IMR-90 (cell line): Measurements from ENCODE around the gene SLTM. TPM values are rescaled to one million over a fixed set of nuclear protein-coding genes. Genes with fewer than 3 reads are reported as not detected.

Experiments used
- ATAC-seq: fragments of 200-7000 bp; cut with Tn5 transposase; 2 replicates; pipeline ENCODE4 v1.9.1; 2020; ENCODE audit warnings: low read depth, mild to moderate bottlenecking, moderate library complexity
- BruUV-seq: library from RNA; stranded (reverse); fragments of 400-500 nt; replicated peaks from 2 replicates; lab custom pipeline; 2021; lab: Mats Ljungman, UMichigan
- CTCF ChIA-PET: fragments of 300-600 bp; formaldehyde crosslinking; extraction: SDS; loops from one replicate; lab custom pipeline; 2021; ENCODE audit warnings: antibody characterized with exemption; lab: Yijun Ruan, JAX
- POLR2A ChIA-PET: fragments of 300-600 bp; sonication (Branson Sonifier 250); formaldehyde crosslinking; loops from one replicate; lab custom pipeline; 2022; ENCODE audit warnings: antibody characterized with exemption; ENCODE audit not compliant: unreplicated experiment; lab: Charles Lee
- DNase-seq: peaks from one replicate; pipeline ENCODE4 v3.0.0; 2013
- H2AFZ ChIP-seq: replicated peaks from 2 replicates; pipeline ENCODE3; 2013; ENCODE audit warnings: low read length, mild to moderate bottlenecking; ENCODE audit not compliant: poor library complexity
- H2AK5ac ChIP-seq: 2 replicates; pipeline ENCODE4 v1.6.1; 2013; ENCODE audit warnings: low read depth, low read length, inconsistent platforms
- H2AK9ac ChIP-seq: replicated peaks from 2 replicates; pipeline ENCODE3; 2013; ENCODE audit warnings: mild to moderate bottlenecking, low read depth, low read length, moderate library complexity; ENCODE audit not compliant: poor library complexity
- H2BK120ac ChIP-seq: 2 replicates; pipeline ENCODE4 v1.6.1; 2013; ENCODE audit warnings: low read depth, low read length, inconsistent platforms
- H2BK15ac ChIP-seq: 3 replicates; pipeline ENCODE4 v1.6.1; 2013; ENCODE audit warnings: low read depth, low read length, inconsistent platforms
- H2BK20ac ChIP-seq: 2 replicates; pipeline ENCODE4 v1.6.1; 2013; ENCODE audit warnings: low read depth, mild to moderate bottlenecking, inconsistent platforms, low read length, moderate library complexity
- H2BK5ac ChIP-seq: 2 replicates; pipeline ENCODE4 v1.6.1; 2013; ENCODE audit warnings: mild to moderate bottlenecking, low read depth, low read length, inconsistent platforms; ENCODE audit not compliant: poor library complexity, severe bottlenecking
- H3K14ac ChIP-seq: replicated peaks from 2 replicates; pipeline ENCODE4 v1.6.1; 2013; ENCODE audit warnings: low read depth, low read length, inconsistent platforms
- H3K18ac ChIP-seq: 2 replicates; pipeline ENCODE4 v1.6.1; 2013; ENCODE audit warnings: low read depth, low read length, control low read depth
- H3K23ac ChIP-seq: 2 replicates; pipeline ENCODE4 v1.6.1; 2013; ENCODE audit warnings: low read depth, low read length, inconsistent platforms
- H3K27ac ChIP-seq: 2 replicates; pipeline ENCODE4 v1.5.1; 2013; ENCODE audit warnings: mild to moderate bottlenecking, control low read depth, low read length; ENCODE audit not compliant: insufficient read depth
- H3K27me3 ChIP-seq: 2 replicates; pipeline ENCODE4 v1.6.1; 2013; ENCODE audit warnings: low read length; ENCODE audit not compliant: control insufficient read depth, insufficient read depth
- H3K36me3 ChIP-seq: 2 replicates; pipeline ENCODE4 v1.6.1; 2013; ENCODE audit warnings: low read length, mixed read lengths; ENCODE audit not compliant: control insufficient read depth, insufficient read depth
- H3K4ac ChIP-seq: 2 replicates; pipeline ENCODE4 v1.6.1; 2013; ENCODE audit warnings: low read depth, low read length, inconsistent platforms
- H3K4me1 ChIP-seq: 2 replicates; pipeline ENCODE4 v1.6.1; 2013; ENCODE audit warnings: low read length, mixed read lengths; ENCODE audit not compliant: control insufficient read depth, insufficient read depth
- H3K4me2 ChIP-seq: 2 replicates; pipeline ENCODE4 v1.6.1; 2013; ENCODE audit warnings: low read depth, mild to moderate bottlenecking, control low read depth, low read length, moderate library complexity
- H3K4me3 ChIP-seq: 2 replicates; pipeline ENCODE4 v1.5.1; 2013; ENCODE audit warnings: low read depth, mild to moderate bottlenecking, control low read depth, low read length, moderate library complexity; ENCODE audit not compliant: insufficient read depth
- H3K56ac ChIP-seq: 2 replicates; pipeline ENCODE4 v1.6.1; 2013; ENCODE audit warnings: low read length, inconsistent platforms; ENCODE audit not compliant: insufficient read depth; ENCODE audit errors: extremely low read depth
- H3K79me1 ChIP-seq, 2 experiments: 2 replicates each; pipeline ENCODE4 v1.6.1; 2013; ENCODE audit warnings: low read length in 2 of 2, inconsistent platforms in 1 of 2, low read depth in 1 of 2
- H3K9ac ChIP-seq: 2 replicates; pipeline ENCODE4 v1.6.1; 2013; ENCODE audit warnings: low read depth, low read length, control low read depth
- H3K9me1 ChIP-seq: 2 replicates; pipeline ENCODE4 v1.6.1; 2013; ENCODE audit warnings: low read length, inconsistent platforms; ENCODE audit not compliant: insufficient read depth
- H3K9me3 ChIP-seq: 2 replicates; pipeline ENCODE4 v1.6.1; 2013; ENCODE audit warnings: low read length; ENCODE audit not compliant: control insufficient read depth, insufficient read depth
- H4K20me1 ChIP-seq: 2 replicates; pipeline ENCODE4 v1.6.1; 2013; ENCODE audit warnings: low read length, inconsistent platforms; ENCODE audit not compliant: insufficient read depth
- H4K5ac ChIP-seq: 2 replicates; pipeline ENCODE4 v1.6.1; 2013; ENCODE audit warnings: mild to moderate bottlenecking, low read depth, low read length, control low read depth
- H4K8ac ChIP-seq, 2 experiments: 2 replicates each; pipeline ENCODE4 v1.6.1; 2013; ENCODE audit warnings: low read depth in 2 of 2, low read length in 2 of 2, control low read depth in 1 of 2, inconsistent platforms in 1 of 2
- H4K91ac ChIP-seq: 2 replicates; pipeline ENCODE4 v1.6.1; 2013; ENCODE audit warnings: low read depth, low read length, inconsistent platforms; ENCODE audit not compliant: insufficient read depth
- BHLHE40 ChIP-seq: fragments of 150-350 bp; IDR thresholded peaks from 2 replicates; pipeline ENCODE4 v1.6.1; 2016; ENCODE audit warnings: mild to moderate bottlenecking, low read depth, low read length
- CEBPB ChIP-seq: IDR thresholded peaks from 2 replicates; pipeline ENCODE4 v1.6.1; 2012; ENCODE audit warnings: low read depth, low read length, improper control_type of control experiment
- CTCF ChIP-seq: conservative IDR thresholded peaks from 2 replicates; pipeline ENCODE4 v1.5.1; 2012; ENCODE audit warnings: mild to moderate bottlenecking, low read depth, low read length, improper control_type of control experiment
- ELK1 ChIP-seq: fragments of 150-350 bp; IDR thresholded peaks from 2 replicates; pipeline ENCODE4 v1.6.1; 2016; ENCODE audit warnings: low read depth, mild to moderate bottlenecking, low read length, moderate library complexity, borderline replicate concordance
- FOS ChIP-seq: fragments of 150-350 bp; IDR thresholded peaks from 2 replicates; pipeline ENCODE4 v1.6.1; 2016; ENCODE audit warnings: low read depth, low read length
- MAFK ChIP-seq: IDR thresholded peaks from 2 replicates; pipeline ENCODE4 v1.6.1; 2012; ENCODE audit warnings: low read depth, low read length, improper control_type of control experiment
- MAZ ChIP-seq: IDR thresholded peaks from 2 replicates; pipeline ENCODE4 v1.6.1; 2012; ENCODE audit warnings: low read depth, mild to moderate bottlenecking, low read length, improper control_type of control experiment, moderate library complexity, borderline replicate concordance
- NFE2L2 ChIP-seq: fragments of 150-350 bp; IDR thresholded peaks from 2 replicates; pipeline ENCODE4 v1.6.1; 2016; ENCODE audit warnings: low read depth, mild to moderate bottlenecking, low read length
- POLR2A ChIP-seq: IDR thresholded peaks from 2 replicates; pipeline ENCODE4 v1.6.1; 2012; ENCODE audit warnings: mild to moderate bottlenecking, low read depth, low read length
- RCOR1 ChIP-seq: IDR thresholded peaks from 2 replicates; pipeline ENCODE4 v1.6.1; 2012; ENCODE audit warnings: mild to moderate bottlenecking, low read length, improper control_type of control experiment; ENCODE audit not compliant: insufficient replicate concordance
- RFX5 ChIP-seq: IDR thresholded peaks from 2 replicates; pipeline ENCODE4 v1.8.0; 2012; ENCODE audit warnings: low read depth, mild to moderate bottlenecking, low read length, moderate library complexity
- USF2 ChIP-seq: fragments of 150-350 bp; IDR thresholded peaks from 2 replicates; pipeline ENCODE4 v1.6.1; 2017; ENCODE audit warnings: mild to moderate bottlenecking, antibody characterized with exemption, low read length, low read depth
- WGBS, 2 experiments: methylation state at CpG; one replicate each; pipeline versions ENCODE4 v1.1.5 to v1.1.7; 2013; ENCODE audit warnings: missing lambda C conversion rate in 2 of 2; ENCODE audit not compliant: insufficient read length in 1 of 2; ENCODE audit errors: extremely low coverage in 2 of 2; 5-methylcytosine and 5-hydroxymethylcytosine counted together
- dilution Hi-C: fragments of 300-500 bp; cut with HindIII; formaldehyde crosslinking; loops from one replicate; pipeline ENCODE4 v1.14.3; 2018; ENCODE audit warnings: low sequenced_read_pairs; ENCODE audit not compliant: unreplicated experiment
- in situ Hi-C: fragments of 300-500 bp; cut with MboI; formaldehyde crosslinking; loops from 3 replicates; pipeline ENCODE4 v1.14.3; 2019; ENCODE audit warnings: low sequenced_read_pairs, inconsistent platforms, mixed read lengths
- intact Hi-C: fragments of 100-400 bp; cut with micrococcal nuclease; formaldehyde crosslinking; loops from 2 replicates; pipeline ENCODE4 v1.10.0; 2022
- polyA plus RNA-seq, 3 experiments: library from polyadenylated mRNA; depleted of rRNA; stranded (reverse); fragments of >200 nt; gene quantifications; 2 replicates each; pipeline ENCODE4 v1.2.3, GENCODE V29; 2012; ENCODE audit warnings: low replicate concordance in 1 of 3
- total RNA-seq: library from RNA; depleted of rRNA; stranded (reverse); fragments of >200 nt; gene quantifications from 2 replicates; pipeline ENCODE4 v1.2.3, GENCODE V29; 2012

The SLTM gene
- total and polyA plus RNA-seq, 2 of the 4 experiments (the other 2 are of a cell fraction): 36.0 to 57.6 TPM

- POLR2A ChIA-PET: no interaction called here
- in situ Hi-C loops (no loop called here), dilution Hi-C loops (no loop called here), intact Hi-C loops (no loop called here)
- CTCF ChIA-PET: no interaction called here
- H3K9me1 ChIP-seq: no peaks in the 10 kb centered on the region; the same call in 1 of the 2 replicates
- H3K4me3 ChIP-seq: no peak overlapping the region
- H3K36me3 ChIP-seq: no peaks in the 10 kb centered on the region
- no peaks in the 10 kb centered on the region for H3K79me1 ChIP-seq
- no peaks in the 10 kb centered on the region for H3K27me3 ChIP-seq
- no peak overlapping the region for H2BK15ac ChIP-seq
- BruUV-seq: no TSS peak
- no peak overlapping the region for H2AK5ac ChIP-seq
- no peaks in the 10 kb centered on the region; the same call in 1 of the 2 replicates for H3K4me1 ChIP-seq
- H4K20me1 ChIP-seq: no peaks in the 10 kb centered on the region
- no peak overlapping the region for H4K91ac ChIP-seq
- no peak overlapping the region for H3K4ac ChIP-seq
- no peak overlapping the region for H3K18ac ChIP-seq
- H4K8ac ChIP-seq: no peak overlapping the region
- TF ChIP-seq BHLHE40 (no peak), POLR2A (no peak), RCOR1 (no peak), CTCF (no peak), CEBPB (no peak), FOS (no peak), NFE2L2 (no peak), MAZ (no peak), ELK1 (no peak), RFX5 (no peak), MAFK (no peak), USF2 (no peak)
- no peak overlapping the region for H3K4me2 ChIP-seq
- no peak overlapping the region for H3K9ac ChIP-seq
- ATAC-seq: no peak
- H4K5ac ChIP-seq: no peak overlapping the region
- H2BK120ac ChIP-seq: no peak overlapping the region
- no peak overlapping the region for H3K23ac ChIP-seq
- no peak overlapping the region for H3K56ac ChIP-seq
- H3K14ac ChIP-seq: no peak overlapping the region
- H2BK20ac ChIP-seq: no peak overlapping the region
- H2AK9ac ChIP-seq: no peak overlapping the region
- peaks cover 3% of the 10 kb centered on the region; the same call in 1 of the 2 replicates for H3K9me3 ChIP-seq
- DNase-seq: no peak
- H2BK5ac ChIP-seq: no peak overlapping the region
- WGBS, 2 experiments: no CpG with 5 or more reads among the region's 4 CpGs
- H3K27ac ChIP-seq: no peak overlapping the region
- no peak overlapping the region for H2AFZ ChIP-seq
These were observed 65.6 kb downstream of the SLTM start for GRCh38 chr15:58867926-58868325.
